Measurements from ENCODE around the gene ASTN1. TPM values are rescaled to one million over a fixed set of nuclear protein-coding genes. Genes with fewer than 3 reads are reported as not detected.
A peak's percentile ranks its signal among the peaks of the same experiment; 100 is the strongest.

Gene ASTN1
- total RNA-seq, 2 experiments from 2014 or later: not detected

- Mint-ChIP-seq H3K36me3 (ENCODE audit: low read depth) (no peaks in the 10 kb centered on the region), H3K9me3 (no peaks in the 10 kb centered on the region), H3K4me3 (no peak overlapping the region), H3K27me3 (ENCODE audit: low read depth) (peaks cover 4% of the 10 kb centered on the region), H3K27ac (no peak overlapping the region), H3K4me1 (ENCODE audit: low read depth) (no peaks in the 10 kb centered on the region)
- intact Hi-C loops (cut with micrococcal nuclease): no loop called here
- no peak for DNase-seq
- CTCF ChIA-PET: no interaction called here
These were observed 175.5 kb downstream of the ASTN1 start for GRCh38 chr1:176989023-176989422.

DNA sequence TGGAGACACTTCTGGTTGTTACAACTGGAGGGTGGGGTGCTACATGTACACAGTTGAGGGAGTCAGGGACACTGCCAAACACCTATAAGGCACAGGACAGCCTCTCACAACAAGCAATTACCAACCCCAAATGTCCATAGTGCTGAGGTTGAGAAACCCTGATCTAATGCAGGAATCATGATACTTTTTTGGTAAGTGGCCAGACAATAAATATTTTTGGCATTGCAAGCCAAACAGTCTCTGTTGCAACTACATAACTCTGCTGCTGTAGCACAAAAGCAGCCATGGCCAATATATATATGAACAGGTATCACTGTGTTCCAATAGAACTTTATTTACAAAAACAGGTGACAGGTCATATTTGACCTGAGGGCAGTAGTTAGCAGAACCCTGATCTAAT, 177.5 kb downstream of the ASTN1 start:
- Mint-ChIP-seq H3K36me3 (ENCODE audit: low read depth) (no peaks in the 10 kb centered on the region), H3K27ac (no peak overlapping the region), H3K4me1 (ENCODE audit: low read depth) (no peaks in the 10 kb centered on the region), H3K27me3 (ENCODE audit: low read depth) (peaks cover 4% of the 10 kb centered on the region), H3K4me3 (no peak overlapping the region), H3K9me3 (no peaks in the 10 kb centered on the region)
- CTCF ChIA-PET: interaction anchor here (0.6 kb wide), 1 partner anchor 1001 kb away, joined by 3 read pairs; no protein-coding TSS in a partner anchor
- no peak for DNase-seq
- intact Hi-C loops (cut with micrococcal nuclease): no loop called here

- Mint-ChIP-seq H3K4me3 (no peak overlapping the region), H3K36me3 (ENCODE audit: low read depth) (no peaks in the 10 kb centered on the region), H3K27me3 (ENCODE audit: low read depth) (no peaks in the 10 kb centered on the region), H3K27ac (no peak overlapping the region), H3K4me1 (ENCODE audit: low read depth) (no peaks in the 10 kb centered on the region), H3K9me3 (no peaks in the 10 kb centered on the region)
- no peak for DNase-seq
- CTCF ChIA-PET: no interaction called here
- intact Hi-C loops (cut with micrococcal nuclease): no loop called here
These were observed 180.8 kb downstream of the ASTN1 start for GRCh38 chr1:176983731-176984130.

- CTCF ChIA-PET: no interaction called here
- peaks cover 4% of the 10 kb centered on the region for H3K27me3 Mint-ChIP-seq (ENCODE audit: low read depth)
- H3K9me3 Mint-ChIP-seq: peaks cover 2% of the 10 kb centered on the region
- DNase-seq: no peak
- no peaks in the 10 kb centered on the region for H3K4me1 Mint-ChIP-seq (ENCODE audit: low read depth)
- H3K4me3 Mint-ChIP-seq: no peak overlapping the region
- no peaks in the 10 kb centered on the region for H3K36me3 Mint-ChIP-seq (ENCODE audit: low read depth)
- H3K27ac Mint-ChIP-seq: no peak overlapping the region
- intact Hi-C loops (cut with micrococcal nuclease): no loop called here
These were observed 187.7 kb downstream of the ASTN1 start for GRCh38 chr1:176976771-176977170.

DNA sequence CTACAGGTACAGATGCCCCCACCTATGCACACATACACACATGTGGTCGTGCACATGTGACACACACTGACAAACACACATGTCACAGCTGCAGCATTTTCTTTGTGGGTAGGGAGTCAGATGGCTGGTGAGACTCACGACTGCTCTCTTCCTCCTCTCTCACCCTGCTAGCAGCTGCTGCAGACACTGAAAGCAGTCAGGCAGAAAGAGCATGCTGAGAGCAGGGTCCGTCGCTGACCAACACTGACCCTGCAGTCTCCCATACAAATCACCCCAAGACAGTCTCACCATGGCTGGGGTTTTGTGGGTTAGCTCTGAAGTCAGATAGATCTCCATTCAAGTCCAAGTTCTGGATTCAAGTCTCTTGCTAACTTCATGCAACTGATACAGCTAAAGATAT, 188.3 kb downstream of the ASTN1 start:
- peaks cover 4% of the 10 kb centered on the region for H3K27me3 Mint-ChIP-seq (ENCODE audit: low read depth)
- H3K9me3 Mint-ChIP-seq: peaks cover 2% of the 10 kb centered on the region
- no peak overlapping the region for H3K4me3 Mint-ChIP-seq
- no peak overlapping the region for H3K27ac Mint-ChIP-seq
- H3K4me1 Mint-ChIP-seq (ENCODE audit: low read depth): no peaks in the 10 kb centered on the region
- intact Hi-C loops (cut with micrococcal nuclease): no loop called here
- CTCF ChIA-PET: no interaction called here
- DNase-seq: no peak
- no peaks in the 10 kb centered on the region for H3K36me3 Mint-ChIP-seq (ENCODE audit: low read depth)

DNA sequence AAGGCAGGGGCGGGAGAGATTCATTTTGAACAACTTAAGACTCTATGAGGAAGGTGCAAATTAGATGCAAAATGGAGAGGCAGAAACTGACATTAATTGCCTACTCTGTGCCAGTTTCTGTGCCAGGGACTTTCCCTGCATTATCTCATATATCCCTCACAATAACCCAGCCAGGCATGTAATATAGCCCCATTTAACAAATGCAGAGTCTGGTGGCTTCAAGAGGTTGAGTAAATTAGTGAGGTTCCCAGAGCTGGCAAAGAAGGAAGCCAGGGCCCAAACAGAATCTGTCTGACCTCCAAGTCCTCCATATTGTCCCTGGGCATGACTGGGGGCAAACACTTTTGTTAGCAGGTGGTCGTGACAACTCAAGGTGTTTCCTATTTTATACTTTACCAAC, 199.8 kb downstream of the ASTN1 start:
- no peak for DNase-seq
- Mint-ChIP-seq H3K27ac (no peak overlapping the region), H3K27me3 (ENCODE audit: low read depth) (no peaks in the 10 kb centered on the region), H3K4me1 (ENCODE audit: low read depth) (no peaks in the 10 kb centered on the region), H3K9me3 (no peaks in the 10 kb centered on the region), H3K4me3 (no peak overlapping the region), H3K36me3 (ENCODE audit: low read depth) (no peaks in the 10 kb centered on the region)
- intact Hi-C loops (cut with micrococcal nuclease): no loop called here
- CTCF ChIA-PET: no interaction called here

DNA sequence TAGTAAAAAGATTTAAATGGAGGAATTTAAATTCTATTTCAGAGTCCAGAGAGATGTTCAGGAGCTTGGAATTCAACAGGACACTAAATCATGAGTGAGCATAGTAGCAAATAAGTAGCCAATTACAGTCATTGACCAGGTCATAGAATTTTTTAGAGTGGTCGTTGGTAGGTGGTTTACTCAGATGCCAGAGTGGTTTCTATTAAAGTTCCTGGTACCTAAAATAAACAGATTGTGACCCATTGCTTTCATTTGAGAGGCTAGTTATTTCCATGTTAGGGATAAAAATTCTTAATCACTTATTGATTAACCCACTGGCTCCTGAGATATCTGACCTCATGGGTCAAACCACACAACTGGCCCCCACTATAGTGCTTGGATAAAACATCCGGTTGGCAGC, 201.3 kb downstream of the ASTN1 start:
- H3K9me3 Mint-ChIP-seq: no peaks in the 10 kb centered on the region
- CTCF ChIA-PET: no interaction called here
- H3K36me3 Mint-ChIP-seq (ENCODE audit: low read depth): no peaks in the 10 kb centered on the region
- DNase-seq: no peak
- H3K27me3 Mint-ChIP-seq (ENCODE audit: low read depth): no peaks in the 10 kb centered on the region
- H3K4me3 Mint-ChIP-seq: no peak overlapping the region
- no peak overlapping the region for H3K27ac Mint-ChIP-seq
- intact Hi-C loops (cut with micrococcal nuclease): no loop called here
- no peaks in the 10 kb centered on the region for H3K4me1 Mint-ChIP-seq (ENCODE audit: low read depth)

- CTCF ChIA-PET: no interaction called here
- intact Hi-C loops (cut with micrococcal nuclease): no loop called here
- no peaks in the 10 kb centered on the region for H3K4me1 Mint-ChIP-seq (ENCODE audit: low read depth)
- H3K9me3 Mint-ChIP-seq: no peaks in the 10 kb centered on the region
- H3K27ac Mint-ChIP-seq: no peak overlapping the region
- DNase-seq: no peak
- H3K36me3 Mint-ChIP-seq (ENCODE audit: low read depth): no peaks in the 10 kb centered on the region
- H3K27me3 Mint-ChIP-seq (ENCODE audit: low read depth): no peaks in the 10 kb centered on the region
- no peak overlapping the region for H3K4me3 Mint-ChIP-seq
These were observed 202.8 kb downstream of the ASTN1 start for GRCh38 chr1:176961678-176962077.

- Mint-ChIP-seq H3K27me3 (ENCODE audit: low read depth) (no peaks in the 10 kb centered on the region), H3K36me3 (ENCODE audit: low read depth) (no peaks in the 10 kb centered on the region), H3K27ac (no peak overlapping the region), H3K9me3 (no peaks in the 10 kb centered on the region), H3K4me1 (ENCODE audit: low read depth) (no peaks in the 10 kb centered on the region), H3K4me3 (no peak overlapping the region)
- no peak for DNase-seq
- CTCF ChIA-PET: interaction anchor here (0.6 kb wide), 1 partner anchor 76 kb away, joined by 3 read pairs; no protein-coding TSS in a partner anchor
- intact Hi-C loops (cut with micrococcal nuclease): no loop called here
These were observed 205.2 kb downstream of the ASTN1 start for GRCh38 chr1:176959191-176959820.

GRCh38 chr1:176957603-176958002, 206.9 kb downstream of the ASTN1 start:
- no peaks in the 10 kb centered on the region for H3K36me3 Mint-ChIP-seq (ENCODE audit: low read depth)
- no peak for DNase-seq
- CTCF ChIA-PET: no interaction called here
- H3K27me3 Mint-ChIP-seq (ENCODE audit: low read depth): no peaks in the 10 kb centered on the region
- no peak overlapping the region for H3K27ac Mint-ChIP-seq
- H3K9me3 Mint-ChIP-seq: no peaks in the 10 kb centered on the region
- intact Hi-C loops (cut with micrococcal nuclease): no loop called here
- no peak overlapping the region for H3K4me3 Mint-ChIP-seq
- H3K4me1 Mint-ChIP-seq (ENCODE audit: low read depth): no peaks in the 10 kb centered on the region

- Mint-ChIP-seq H3K36me3 (ENCODE audit: low read depth) (no peaks in the 10 kb centered on the region), H3K9me3 (peaks cover 2% of the 10 kb centered on the region), H3K27me3 (ENCODE audit: low read depth) (peaks cover 2% of the 10 kb centered on the region), H3K4me3 (no peak overlapping the region), H3K27ac (no peak overlapping the region), H3K4me1 (ENCODE audit: low read depth) (no peaks in the 10 kb centered on the region)
- no peak for DNase-seq
- CTCF ChIA-PET: no interaction called here
- intact Hi-C loops (cut with micrococcal nuclease): no loop called here
These were observed 210.3 kb downstream of the ASTN1 start for GRCh38 chr1:176954242-176954641.

GRCh38 chr1:176950736-176951324, 213.7 kb downstream of the ASTN1 start:
- Mint-ChIP-seq H3K27me3 (ENCODE audit: low read depth) (peaks cover 7% of the 10 kb centered on the region), H3K4me1 (ENCODE audit: low read depth) (no peaks in the 10 kb centered on the region), H3K4me3 (no peak overlapping the region), H3K9me3 (peaks cover 2% of the 10 kb centered on the region), H3K36me3 (ENCODE audit: low read depth) (no peaks in the 10 kb centered on the region), H3K27ac (no peak overlapping the region)
- DNase-seq: no peak
- CTCF ChIA-PET: no interaction called here
- intact Hi-C loops (cut with micrococcal nuclease): no loop called here

DNA sequence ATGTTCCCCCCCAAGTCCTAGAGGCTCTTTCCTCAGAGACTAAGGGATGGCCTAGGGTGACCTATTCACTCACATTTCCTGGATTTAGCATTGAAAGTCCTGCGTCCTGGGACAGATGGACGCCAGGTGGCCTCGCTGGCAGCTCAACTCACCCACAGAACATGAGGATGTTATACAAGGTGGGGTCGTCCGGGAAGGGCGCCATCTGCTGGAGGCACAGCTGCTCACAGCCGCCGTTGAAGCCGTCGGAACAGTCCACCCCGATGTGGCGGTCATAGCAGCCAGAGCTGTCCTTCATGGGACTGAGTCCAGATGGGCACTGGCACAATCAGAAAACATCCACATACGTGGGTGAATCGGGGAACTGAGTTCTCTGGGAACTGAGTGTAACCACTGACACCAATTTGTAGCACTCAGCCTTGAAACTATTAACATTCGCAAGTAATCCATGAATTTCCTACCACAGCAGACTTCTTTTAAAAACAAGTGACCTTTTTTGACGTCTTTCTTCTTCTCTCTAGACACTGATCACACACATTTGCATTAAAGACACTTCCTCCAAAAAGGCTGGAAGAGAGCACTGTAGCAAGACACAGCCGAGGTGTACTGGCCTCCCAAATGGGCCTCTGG, 215.4 kb downstream of the ASTN1 start:
- CTCF ChIA-PET: interaction anchor here (1.1 kb wide), 1 partner anchor 50 kb away, joined by 3 read pairs; no protein-coding TSS in a partner anchor
- no peaks in the 10 kb centered on the region for H3K36me3 Mint-ChIP-seq (ENCODE audit: low read depth)
- intact Hi-C loops (cut with micrococcal nuclease): loop anchor here (2.0 kb wide), 1 partner anchor 50 kb away; no protein-coding TSS in a partner anchor
- H3K27me3 Mint-ChIP-seq (ENCODE audit: low read depth): peaks cover 8% of the 10 kb centered on the region
- H3K9me3 Mint-ChIP-seq: peaks cover 2% of the 10 kb centered on the region
- no peak overlapping the region for H3K4me3 Mint-ChIP-seq
- no peaks in the 10 kb centered on the region for H3K4me1 Mint-ChIP-seq (ENCODE audit: low read depth)
- no peak overlapping the region for H3K27ac Mint-ChIP-seq
- DNase-seq: peak; percentile 30
